ENCODE results near the gene ETDA.
"Not testable (repeated sequence)": the region's sequence is repeated elsewhere in the genome, so short reads cannot be mapped to it uniquely, and the experiment has no call there.

Gene ETDA

DNA sequence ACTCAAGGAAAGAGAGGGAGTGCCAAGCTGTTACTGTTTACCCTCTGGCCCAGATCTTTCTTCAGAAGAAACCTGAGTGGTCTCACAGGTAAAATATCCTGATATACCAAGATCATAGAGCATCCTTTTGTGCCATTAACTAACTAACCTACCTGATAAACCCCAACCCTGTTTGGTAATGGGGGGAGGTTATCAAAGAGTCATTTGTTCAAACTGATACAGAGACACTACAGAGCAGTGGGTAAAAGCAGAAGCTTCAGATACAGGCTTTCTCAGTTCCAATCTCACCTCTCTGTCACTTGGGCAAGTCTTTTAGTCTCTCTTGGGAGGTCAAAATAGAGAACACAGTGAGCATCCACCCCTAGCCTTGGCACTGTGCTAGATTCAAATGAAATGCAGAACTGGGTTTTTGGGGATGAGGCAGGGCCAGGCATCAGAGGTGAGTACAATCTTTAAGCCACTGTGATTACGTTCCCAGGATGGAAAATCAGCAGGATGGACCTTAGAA lies at the start of gene ETDA:
ETDA (plus strand) TSS at position 51 of the 508 bp plus-strand sequence. CDS start 1,216 bp downstream, outside the sequence.
- DNase-seq, result not testable (repeated sequence)

DNA sequence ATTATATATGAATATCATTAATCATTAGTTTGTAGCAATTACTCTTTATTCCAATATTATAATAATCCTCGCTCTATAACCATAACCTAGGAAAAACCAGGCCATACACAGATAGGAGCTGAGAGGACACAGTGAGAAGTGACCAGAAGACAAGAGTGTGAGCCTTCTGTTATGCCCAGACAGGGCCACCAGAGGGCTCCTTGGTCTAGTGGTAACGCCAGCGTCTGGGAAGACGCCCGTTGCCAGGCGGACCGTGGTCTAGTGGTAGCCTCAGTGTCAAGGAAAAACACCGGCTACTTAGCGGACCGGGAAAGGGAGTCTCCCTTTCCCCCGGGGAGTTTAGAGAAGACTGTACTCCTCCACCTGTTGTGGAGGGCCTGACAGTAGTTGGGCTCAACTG lies 45.4 kb upstream of the ETDA start:
- not testable (repeated sequence) for DNase-seq

DNA sequence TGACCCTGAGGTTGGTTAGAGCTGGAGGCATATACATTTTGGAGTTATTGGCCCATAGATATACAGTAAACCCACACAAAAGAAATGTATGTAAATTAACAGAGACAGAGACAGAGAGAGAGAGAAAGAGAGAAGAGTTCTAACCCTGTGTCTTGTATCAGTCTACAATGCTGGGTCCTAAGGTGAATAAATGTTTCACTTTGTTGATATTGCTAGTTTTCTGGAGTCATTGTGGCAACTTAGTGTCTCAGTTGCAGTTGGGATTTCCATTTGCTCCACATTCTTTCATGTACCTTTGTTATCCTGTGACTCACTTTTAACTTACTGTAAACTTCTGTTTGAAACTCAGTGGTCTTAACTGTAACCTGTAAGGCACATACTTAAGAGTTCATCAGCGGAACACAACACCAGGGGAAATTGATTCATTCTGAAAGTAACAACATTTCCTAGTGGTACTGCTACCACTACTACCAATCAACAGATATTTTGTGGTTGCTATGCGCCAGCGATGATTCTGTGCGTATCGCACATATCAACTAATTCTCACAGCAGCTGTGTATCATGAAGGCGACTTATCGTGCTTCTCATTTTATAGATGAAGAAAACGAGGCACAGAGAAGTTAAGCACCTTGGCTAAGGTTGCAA lies 38.5 kb upstream of the ETDA start:
- no peak for DNase-seq

- DNase-seq, result not testable (repeated sequence)
These were observed 5.9 kb upstream of the ETDA start for GRCh38 chrX:135245989-135246388.

GRCh38 chrX:135256087-135256684 lies 4.3 kb downstream of the ETDA start:
- DNase-seq, result not testable (repeated sequence)

DNA sequence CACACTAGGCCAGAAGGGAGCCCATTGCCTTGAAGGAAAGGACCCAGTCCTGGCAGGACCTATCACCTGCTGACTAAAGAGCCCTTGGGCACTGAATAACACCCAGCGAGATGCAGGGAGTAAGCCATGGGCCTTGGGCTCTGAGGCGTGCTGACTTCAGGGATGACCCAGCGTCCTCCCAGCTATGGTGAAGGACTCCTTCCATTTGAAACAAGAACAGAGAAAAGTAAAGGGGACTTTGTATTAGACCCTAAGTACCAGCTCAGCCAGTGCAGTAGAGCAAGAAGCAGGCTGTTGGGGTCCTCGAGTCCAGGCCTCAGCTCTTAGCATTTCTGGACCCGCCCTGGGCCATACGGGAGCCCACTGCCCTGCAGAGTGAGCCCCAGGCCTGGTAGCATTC lies 5.1 kb downstream of the ETDA start:
- DNase-seq, result no peak

- no peak for DNase-seq
These were observed 5.6 kb downstream of the ETDA start for GRCh38 chrX:135257469-135257868.

- DNase-seq, result not testable (repeated sequence)
These were observed 9.1 kb downstream of the ETDA start for GRCh38 chrX:135260976-135261375.

DNA sequence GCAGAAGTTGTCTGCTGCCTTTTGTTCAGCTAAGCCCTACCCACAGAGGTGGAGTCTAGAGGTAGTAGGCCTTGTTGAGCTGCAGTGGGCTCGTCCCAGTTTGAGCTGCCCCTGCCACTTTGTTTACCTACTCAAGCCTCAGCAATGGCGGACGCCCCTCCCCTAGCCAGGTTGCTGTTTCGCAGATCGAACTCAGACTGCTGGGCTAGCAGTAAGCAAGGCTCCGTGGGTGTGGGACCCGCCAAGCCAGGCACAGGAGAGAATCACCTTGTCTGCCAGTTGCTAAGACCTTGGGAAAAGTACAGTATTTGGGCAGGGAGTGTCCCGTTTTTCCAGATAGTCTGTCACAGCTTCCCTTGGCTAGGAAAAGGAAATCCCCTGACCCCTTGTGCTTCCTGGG lies 11.5 kb downstream of the ETDA start:
- not testable (repeated sequence) for DNase-seq

GRCh38 chrX:135264206-135264605 lies 12.3 kb downstream of the ETDA start:
- no peak for DNase-seq

GRCh38 chrX:135273162-135273561 lies 21.3 kb downstream of the ETDA start:
- no peak for DNase-seq

DNA sequence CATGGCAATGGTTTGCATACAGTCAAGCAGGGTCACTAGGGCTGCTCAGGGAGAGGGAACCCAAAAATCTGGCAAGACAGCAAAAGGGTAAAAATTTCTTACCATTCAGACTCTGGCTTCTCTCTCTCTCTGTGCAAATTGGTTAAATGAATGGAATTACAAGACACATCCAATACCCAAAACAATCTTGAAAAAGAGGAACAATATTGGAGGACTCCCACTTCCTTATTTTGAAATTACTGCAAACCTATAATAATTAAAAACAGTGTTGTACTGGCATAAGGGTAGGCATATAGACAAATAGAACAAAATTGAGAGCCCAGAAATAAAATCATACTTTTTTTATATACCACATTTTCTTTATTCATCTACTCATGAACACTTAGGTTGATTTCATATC lies 24.1 kb downstream of the ETDA start:
- DNase-seq, result peak; percentile 49 to 55

- no peak for DNase-seq
These were observed 35.5 kb downstream of the ETDA start for GRCh38 chrX:135287266-135287823.

GRCh38 chrX:135295238-135295943 lies 43.5 kb downstream of the ETDA start:
- peak; percentile 54 to 64 for DNase-seq

DNA sequence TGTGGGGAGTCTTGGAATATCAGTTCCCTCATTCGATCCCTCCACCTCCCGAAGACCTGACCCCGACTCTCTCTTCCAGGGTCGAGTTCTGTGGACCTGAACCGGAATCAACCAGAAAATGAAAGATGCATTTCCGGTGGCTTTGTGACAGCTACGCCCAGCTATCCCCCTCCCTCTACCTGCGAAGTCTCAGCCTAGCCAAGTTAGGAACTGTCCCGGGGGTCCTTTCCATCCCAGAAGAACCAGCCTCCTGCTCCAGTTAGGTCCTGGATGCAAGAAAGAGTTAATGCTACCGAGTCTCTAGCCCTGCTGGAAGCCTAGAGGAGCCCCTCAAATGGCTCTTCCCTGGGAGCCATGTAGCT lies 44.1 kb downstream of the ETDA start:
- DNase-seq, result no peak

DNA sequence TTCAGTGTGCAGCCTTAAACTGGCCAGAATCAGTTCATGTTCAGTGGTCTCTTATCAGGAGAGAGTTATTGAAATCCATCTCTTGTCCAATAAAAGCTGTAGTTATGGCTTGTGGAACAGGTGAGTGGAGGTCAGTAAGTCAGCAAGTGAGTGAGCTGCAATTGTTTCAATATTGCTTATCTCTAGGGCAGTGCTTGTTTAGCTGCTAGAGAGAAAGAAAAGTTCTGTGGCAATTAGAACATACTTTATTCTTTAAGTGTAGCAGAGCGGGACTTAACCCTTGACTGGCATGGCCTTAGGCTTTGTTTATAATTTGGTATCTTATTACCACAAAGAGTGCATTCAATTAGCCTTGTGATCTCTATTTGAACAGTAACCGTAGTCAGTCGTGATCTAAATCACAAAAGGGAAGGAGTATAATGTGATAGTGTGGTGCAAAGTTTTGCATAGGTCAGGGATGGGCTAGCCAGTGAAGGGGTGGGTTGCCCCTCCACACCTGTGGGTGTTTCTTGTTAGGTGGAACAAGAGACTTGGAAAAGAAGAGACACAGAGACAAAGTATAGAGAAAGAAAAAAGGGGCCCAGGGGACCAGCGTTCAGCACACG lies 50.5 kb downstream of the ETDA start:
- DNase-seq, result no peak

Measured in Kasumi-1 (cell line).